Forelimb muscle (tissue), 1 donor: Measurements from ENCODE around the gene USP30. TPM values are rescaled to one million over a fixed set of nuclear protein-coding genes. Genes with fewer than 3 reads are reported as not detected.

ENCODE experiments used
- DNase-seq: peaks from one replicate; pipeline ENCODE4 v3.0.0-alpha.2; 2013; ENCODE audit warnings: low read depth
- polyA plus RNA-seq: library from polyadenylated mRNA; unstranded; fragments of 120-200 nt; gene quantifications from one replicate; pipeline ENCODE4 v1.2.1, GENCODE V29; 2013; ENCODE audit not compliant: insufficient read length

USP30 gene
- polyA plus RNA-seq, 1 donor: 12.7 TPM

DNA sequence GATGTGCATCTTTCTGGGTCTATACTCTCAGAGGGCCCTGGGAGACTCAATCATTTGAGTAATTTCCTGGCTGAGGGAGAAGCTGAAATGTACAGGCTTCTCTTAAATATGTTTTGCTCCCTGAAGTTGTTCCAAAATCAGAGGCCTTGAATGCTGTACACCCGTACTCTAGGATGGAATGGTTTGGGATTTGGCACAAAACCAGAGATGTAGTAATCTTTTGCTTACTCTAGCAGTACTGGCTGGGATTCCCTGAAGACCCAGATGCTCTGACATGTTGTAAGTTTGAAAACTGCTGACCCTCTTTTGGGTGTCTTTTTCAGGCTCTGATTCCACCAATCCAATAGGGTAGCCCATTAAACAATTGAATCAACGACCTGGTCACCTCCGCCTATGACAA lies 74.4 kb downstream of the USP30 start:
- DNase-seq: peak; percentile 58

DNA sequence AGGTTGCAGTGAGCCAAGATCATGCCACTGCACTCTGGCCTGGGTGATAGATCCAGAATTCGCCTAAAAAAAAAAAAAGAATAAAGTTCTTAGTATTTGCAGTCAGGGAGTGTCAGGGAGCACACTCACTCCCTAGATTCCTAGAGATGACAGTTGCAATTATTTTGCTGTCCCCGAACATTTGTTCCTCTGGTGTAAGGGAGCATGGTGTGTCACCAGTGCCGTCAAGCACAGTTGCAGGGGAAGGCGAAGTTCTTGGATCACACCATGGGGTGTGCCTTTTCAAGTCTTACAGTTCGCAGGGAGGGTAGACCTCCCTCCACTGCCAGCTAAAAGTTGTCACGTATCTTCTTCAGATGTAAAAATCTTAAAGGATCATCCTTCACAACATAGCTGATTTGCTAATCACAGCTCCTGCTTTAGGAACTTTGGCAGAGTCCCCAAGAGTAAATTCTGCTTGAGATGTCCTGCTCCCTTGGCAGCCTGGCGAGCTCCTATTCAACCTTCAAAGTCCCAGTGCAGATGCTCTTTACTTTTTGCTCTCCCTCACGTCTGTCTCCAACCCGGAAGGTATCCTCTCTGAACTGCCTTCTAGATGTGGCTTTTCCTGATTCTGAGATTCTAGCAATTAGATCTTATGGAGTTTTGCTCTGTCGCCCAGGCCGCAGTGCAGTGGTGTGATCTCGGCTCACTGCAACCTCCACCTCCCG lies 75.3 kb downstream of the USP30 start:
- DNase-seq: no peak

DNA sequence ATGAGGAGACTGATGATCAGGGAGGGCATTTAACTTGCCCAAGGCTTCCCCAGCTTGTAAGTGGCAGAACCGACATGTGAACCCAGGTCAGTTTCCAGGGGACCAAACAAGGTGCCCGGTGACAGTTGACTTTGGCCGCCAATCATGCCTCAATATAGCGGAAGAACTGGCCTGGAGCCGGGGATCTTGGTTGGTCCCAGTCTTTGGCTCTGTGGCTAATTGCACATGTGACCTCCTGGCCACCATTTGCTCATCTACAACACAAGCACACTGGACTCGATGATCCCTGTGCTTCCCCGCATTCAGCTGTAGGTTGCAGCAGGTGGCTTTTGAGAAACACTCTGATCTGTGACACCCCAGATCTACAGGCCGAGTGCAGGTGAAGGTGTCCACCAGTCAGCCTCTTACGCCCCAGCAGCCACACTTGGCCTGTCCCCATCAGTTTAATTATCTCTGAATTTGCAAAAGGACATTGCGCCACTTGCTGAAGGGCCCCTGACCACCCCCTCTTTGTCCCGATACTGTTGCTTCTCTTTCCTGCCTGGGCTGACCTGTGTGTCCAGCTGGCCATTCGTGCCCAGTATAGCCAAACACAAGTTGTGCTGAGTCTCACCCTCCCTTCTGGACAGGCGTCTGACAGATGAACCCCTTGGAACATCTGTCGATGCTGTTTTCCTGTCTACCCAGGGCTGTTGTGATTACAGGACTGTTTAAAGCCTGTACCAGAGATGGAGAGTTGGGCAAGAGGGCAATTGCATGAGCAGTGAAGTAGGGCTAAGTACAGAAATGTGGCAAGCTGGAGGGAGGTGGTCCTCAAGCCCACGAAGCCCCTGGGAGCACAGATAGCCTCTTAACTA lies 78.1 kb downstream of the USP30 start:
- no peak for DNase-seq

DNA sequence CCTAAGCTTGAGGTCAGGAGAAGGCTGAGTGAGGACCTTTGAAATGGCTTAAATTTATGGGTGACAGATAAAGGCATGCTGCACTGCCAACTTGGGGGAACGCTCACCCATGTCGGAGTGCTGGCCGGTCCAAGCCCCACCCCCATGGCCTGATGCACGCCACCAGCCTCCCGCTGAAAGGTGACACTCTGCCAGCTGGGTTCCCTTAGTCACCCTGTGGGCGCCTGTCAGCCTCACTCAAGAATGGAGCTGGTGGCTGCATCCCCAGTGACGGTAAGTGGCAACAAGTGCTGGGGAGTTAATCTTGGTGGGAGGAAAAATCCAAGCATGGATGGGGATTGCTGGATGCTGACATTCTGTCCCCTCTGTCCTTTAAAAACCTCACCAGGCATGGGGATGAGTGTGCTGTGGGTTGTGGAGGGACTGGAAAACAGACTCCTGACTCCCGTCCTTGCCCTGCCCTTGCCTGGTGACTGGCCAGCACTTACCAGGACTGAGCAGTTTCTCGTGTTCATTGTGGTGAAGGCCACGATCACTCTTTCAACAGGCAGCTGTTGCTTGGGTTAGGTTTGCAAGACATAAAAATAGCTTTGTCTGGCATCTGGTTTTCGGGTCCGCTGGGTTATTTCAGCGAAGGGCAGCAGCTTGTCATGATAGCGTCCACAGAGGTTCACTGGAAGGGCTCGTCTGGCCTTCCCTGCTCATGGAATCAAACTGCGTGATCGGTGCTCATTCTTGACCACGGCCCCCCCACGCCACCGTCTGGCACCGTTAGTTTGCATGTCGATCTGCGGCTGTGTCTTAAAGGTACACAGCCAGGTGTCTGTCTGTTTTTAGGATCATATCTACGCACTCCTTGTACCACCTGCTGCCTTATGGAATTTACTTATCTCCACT lies 79.0 kb downstream of the USP30 start:
- no peak for DNase-seq

GRCh38 chr12:109134186-109134917 lies 82.0 kb downstream of the USP30 start:
- DNase-seq: no peak

- no peak for DNase-seq
Observed at GRCh38 chr12:109137055-109137454, 84.7 kb downstream of the USP30 start.

Other genes starting within 250 kb of the USP30 start
- 17.0 TPM for gene SSH1, start 195.0 kb upstream of the USP30 start, polyA plus RNA-seq
- not detected for gene DAO, start 172.5 kb upstream of the USP30 start, polyA plus RNA-seq
- 0.16 TPM for gene SVOP, start 31.5 kb upstream of the USP30 start, polyA plus RNA-seq
- 17.5 TPM for gene ALKBH2, start 40.9 kb downstream of the USP30 start, polyA plus RNA-seq
- 22.3 TPM for gene UNG, start 45.0 kb downstream of the USP30 start, polyA plus RNA-seq
- 7.3 TPM for gene ACACB, start 64.0 kb downstream of the USP30 start, polyA plus RNA-seq